HG03108 (cell line): ENCODE measurements around the gene ROBO2.

Experiments
- ATAC-seq: cut with Tn5 transposase; IDR thresholded peaks from one replicate; pipeline ENCODE4 v1.9.1; 2021; ENCODE audit warnings: moderate library complexity; ENCODE audit not compliant: unreplicated experiment

Gene ROBO2

GRCh38 chr3:77325280-77325679 lies 285.4 kb downstream of the ROBO2 start:
- no peak for ATAC-seq

GRCh38 chr3:77325702-77326101 lies 285.8 kb downstream of the ROBO2 start:
- no peak for ATAC-seq

GRCh38 chr3:77326586-77326985 lies 286.7 kb downstream of the ROBO2 start:
- no peak for ATAC-seq

GRCh38 chr3:77328690-77329089 lies 288.8 kb downstream of the ROBO2 start:
- no peak for ATAC-seq

- no peak for ATAC-seq
Observed at GRCh38 chr3:77329116-77329515, 289.2 kb downstream of the ROBO2 start.

GRCh38 chr3:77338195-77338594 lies 298.3 kb downstream of the ROBO2 start:
- no peak for ATAC-seq

GRCh38 chr3:77342027-77342426 lies 302.1 kb downstream of the ROBO2 start:
- ATAC-seq = no peak

GRCh38 chr3:77342688-77343087 lies 302.8 kb downstream of the ROBO2 start:
- no peak for ATAC-seq

- no peak for ATAC-seq
Observed at GRCh38 chr3:77345009-77345408, 305.1 kb downstream of the ROBO2 start.

GRCh38 chr3:77348244-77348855 lies 308.5 kb downstream of the ROBO2 start:
- no peak for ATAC-seq

GRCh38 chr3:77354958-77355357 lies 315.1 kb downstream of the ROBO2 start:
- no peak for ATAC-seq

- no peak for ATAC-seq
Observed at GRCh38 chr3:77362936-77363335, 323.0 kb downstream of the ROBO2 start.

GRCh38 chr3:77365152-77365551 lies 325.3 kb downstream of the ROBO2 start:
- no peak for ATAC-seq

GRCh38 chr3:77370413-77370812 lies 330.5 kb downstream of the ROBO2 start:
- no peak for ATAC-seq

GRCh38 chr3:77372018-77372417 lies 332.1 kb downstream of the ROBO2 start:
- no peak for ATAC-seq

- no peak for ATAC-seq
Observed at GRCh38 chr3:77372634-77373346, 332.9 kb downstream of the ROBO2 start.

- no peak for ATAC-seq
Observed at GRCh38 chr3:77373619-77374018, 333.7 kb downstream of the ROBO2 start.

- ATAC-seq = no peak
Observed at GRCh38 chr3:77376511-77376910, 336.6 kb downstream of the ROBO2 start.

- ATAC-seq = no peak
Observed at GRCh38 chr3:77377717-77378116, 337.8 kb downstream of the ROBO2 start.

GRCh38 chr3:77380136-77380535 lies 340.2 kb downstream of the ROBO2 start:
- ATAC-seq = no peak

GRCh38 chr3:77381431-77381830 lies 341.5 kb downstream of the ROBO2 start:
- ATAC-seq = no peak

- ATAC-seq = no peak
Observed at GRCh38 chr3:77392181-77392580, 352.3 kb downstream of the ROBO2 start.

GRCh38 chr3:77394046-77394445 lies 354.1 kb downstream of the ROBO2 start:
- no peak for ATAC-seq
